NCI-H2196 treated with DMSO at 0.1 percent for 48 hours (cell line): Measurements from ENCODE around the gene DTWD2.

Experiments used
- DNase-seq: peaks from one replicate; lab custom pipeline; 2025; ENCODE audit not compliant: unreplicated experiment; lab: John Stamatoyannopoulos, UW

DTWD2 gene

DNA sequence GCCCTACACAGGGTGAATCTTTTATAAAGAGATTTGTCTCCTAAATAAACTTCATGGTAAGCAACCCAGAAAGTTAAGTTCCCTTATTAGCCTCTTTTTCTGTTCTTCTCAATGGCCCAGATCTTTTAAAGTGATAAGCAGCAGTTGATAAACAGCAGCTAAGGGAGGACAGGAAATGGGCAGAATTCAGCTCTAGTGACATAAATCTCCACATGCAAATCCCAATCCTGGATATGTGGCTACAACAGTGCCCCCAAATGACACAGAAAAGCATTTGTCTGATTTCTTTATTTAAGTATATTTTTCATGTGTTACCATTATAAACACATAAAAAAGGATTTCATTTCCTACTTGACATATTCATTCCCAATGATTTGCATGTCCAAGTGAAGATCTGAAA, 199.0 kb downstream of the DTWD2 start:
- DNase-seq: no peak

DNA sequence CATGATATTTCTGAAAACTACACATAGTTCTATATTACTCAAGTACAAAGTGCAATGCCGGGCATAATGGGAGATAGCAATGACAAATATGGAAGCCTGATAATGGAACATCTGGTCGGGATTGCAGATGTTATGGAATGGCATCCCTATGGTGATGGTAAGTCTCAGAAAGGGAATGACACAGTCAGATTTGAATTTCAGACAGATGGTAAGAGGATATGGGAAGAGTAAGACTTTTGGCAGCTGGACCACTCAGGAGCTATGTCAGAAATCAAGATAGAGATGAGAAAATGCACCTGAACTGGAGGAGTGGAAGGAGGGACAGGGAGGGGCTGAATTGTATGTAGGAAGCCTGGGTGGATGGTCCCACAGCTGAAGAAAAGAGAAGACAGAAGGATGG, 200.0 kb downstream of the DTWD2 start:
- no peak for DNase-seq
